ENCODE data around the gene DAPK1.

The DAPK1 gene

DNA sequence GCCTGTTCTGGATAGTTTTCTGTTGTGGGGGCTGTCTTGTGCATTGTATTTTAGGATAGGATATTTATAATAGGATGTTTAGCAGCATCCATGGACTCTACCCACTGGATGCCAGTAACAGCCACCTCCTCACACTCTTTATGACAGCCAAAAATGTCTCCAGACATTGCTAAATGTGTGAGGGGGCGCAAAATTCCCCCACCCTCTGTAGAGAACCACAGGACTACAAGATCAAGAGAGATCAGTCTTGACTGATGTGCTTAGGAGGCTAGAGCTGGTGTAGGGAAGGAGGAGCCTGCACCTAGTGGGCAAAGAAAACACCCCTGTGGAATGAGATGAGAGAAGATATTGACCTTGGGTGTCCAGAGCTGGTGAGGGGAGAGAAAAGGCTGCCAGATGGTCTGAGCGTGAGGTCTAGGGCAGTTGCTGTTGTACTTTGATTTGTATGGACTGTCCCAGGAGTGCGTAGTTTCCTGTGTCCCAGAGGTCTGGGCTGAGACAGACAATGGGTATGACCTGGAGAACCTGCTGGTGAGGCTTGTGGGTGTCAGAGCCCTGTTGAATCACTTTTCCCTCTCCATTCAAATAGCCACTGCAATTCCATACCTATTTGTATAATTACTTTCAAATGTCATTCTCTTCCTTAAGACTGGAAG, 16.3 kb downstream of the DAPK1 start:
- H3K9ac ChIP-seq (ENCODE audit: low read depth, low read length): no peak overlapping the region
- H3K27me3 ChIP-seq (ENCODE audit: insufficient read depth, low read length, poor library complexity): no peaks in the 10 kb centered on the region
- H3K4me3 ChIP-seq (ENCODE audit: low read depth in 1 of 2, low read length in 2 of 2): no peak overlapping the region
- H3K4me2 ChIP-seq (ENCODE audit: insufficient read depth, low read length): no peak overlapping the region
- ATAC-seq (ENCODE audit: insufficient read depth, low read depth): no peak
- H3K27ac ChIP-seq (ENCODE audit: low read length): no peak overlapping the region
- no peaks in the 10 kb centered on the region for H3K9me3 ChIP-seq (ENCODE audit: insufficient read depth, low read length, severe bottlenecking)
- H3K36me3 ChIP-seq (ENCODE audit: insufficient read depth, low read length): no peaks in the 10 kb centered on the region
- H4K20me1 ChIP-seq (ENCODE audit: insufficient read depth, low read length): no peaks in the 10 kb centered on the region
- H3K79me2 ChIP-seq (ENCODE audit: insufficient read depth, low read length): no peaks in the 10 kb centered on the region
- no peaks in the 10 kb centered on the region for H3K4me1 ChIP-seq (ENCODE audit: insufficient read depth, low read length)
- H2AFZ ChIP-seq (ENCODE audit: low read depth, low read length): no peak overlapping the region
- TF ChIP-seq, protein P1, sequence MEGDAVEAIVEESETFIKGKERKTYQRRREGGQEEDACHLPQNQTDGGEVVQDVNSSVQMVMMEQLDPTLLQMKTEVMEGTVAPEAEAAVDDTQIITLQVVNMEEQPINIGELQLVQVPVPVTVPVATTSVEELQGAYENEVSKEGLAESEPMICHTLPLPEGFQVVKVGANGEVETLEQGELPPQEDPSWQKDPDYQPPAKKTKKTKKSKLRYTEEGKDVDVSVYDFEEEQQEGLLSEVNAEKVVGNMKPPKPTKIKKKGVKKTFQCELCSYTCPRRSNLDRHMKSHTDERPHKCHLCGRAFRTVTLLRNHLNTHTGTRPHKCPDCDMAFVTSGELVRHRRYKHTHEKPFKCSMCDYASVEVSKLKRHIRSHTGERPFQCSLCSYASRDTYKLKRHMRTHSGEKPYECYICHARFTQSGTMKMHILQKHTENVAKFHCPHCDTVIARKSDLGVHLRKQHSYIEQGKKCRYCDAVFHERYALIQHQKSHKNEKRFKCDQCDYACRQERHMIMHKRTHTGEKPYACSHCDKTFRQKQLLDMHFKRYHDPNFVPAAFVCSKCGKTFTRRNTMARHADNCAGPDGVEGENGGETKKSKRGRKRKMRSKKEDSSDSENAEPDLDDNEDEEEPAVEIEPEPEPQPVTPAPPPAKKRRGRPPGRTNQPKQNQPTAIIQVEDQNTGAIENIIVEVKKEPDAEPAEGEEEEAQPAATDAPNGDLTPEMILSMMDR (IDR thresholded peaks at IDR 0.05; ENCODE audit: borderline replicate concordance, extremely low read depth, low read length, poor library complexity, severe bottlenecking): no peak
- no peak for TF ChIP-seq EZH2 (IDR thresholded peaks at IDR 0.05; ENCODE audit: borderline replicate concordance, low read depth, low read length, severe bottlenecking)
- no peak for DNase-seq

DNA sequence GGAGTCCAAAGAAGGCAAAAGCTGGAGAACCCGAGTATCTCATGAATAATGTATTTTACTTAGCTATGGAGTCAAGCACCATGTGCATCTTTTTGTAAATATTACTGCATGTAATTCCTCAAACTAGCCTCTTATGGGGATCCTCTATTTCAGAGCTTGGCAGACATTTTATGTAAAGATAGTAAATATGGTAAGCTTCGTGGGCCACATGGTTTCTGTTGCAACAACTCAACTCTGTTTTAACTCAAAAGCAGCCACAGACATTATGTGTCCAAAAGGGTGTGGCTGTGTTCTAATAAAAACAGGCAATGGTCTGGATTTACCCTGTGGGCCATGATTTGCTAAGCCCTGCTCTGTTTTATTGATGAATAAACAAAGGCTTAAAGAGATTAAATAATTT, 17.3 kb downstream of the DAPK1 start:
- Histone ChIP-seq H3K9me3 (ENCODE audit: insufficient read depth, low read length, severe bottlenecking) (no peaks in the 10 kb centered on the region), H3K4me2 (ENCODE audit: insufficient read depth, low read length) (no peak overlapping the region), H3K27me3 (ENCODE audit: insufficient read depth, low read length, poor library complexity) (no peaks in the 10 kb centered on the region), H4K20me1 (ENCODE audit: insufficient read depth, low read length) (no peaks in the 10 kb centered on the region), H3K4me1 (ENCODE audit: insufficient read depth, low read length) (no peaks in the 10 kb centered on the region), H3K27ac (ENCODE audit: low read length) (no peak overlapping the region), H3K79me2 (ENCODE audit: insufficient read depth, low read length) (no peaks in the 10 kb centered on the region), H3K9ac (ENCODE audit: low read depth, low read length) (no peak overlapping the region), H2AFZ (ENCODE audit: low read depth, low read length) (no peak overlapping the region), H3K36me3 (ENCODE audit: insufficient read depth, low read length) (no peaks in the 10 kb centered on the region), H3K4me3 (ENCODE audit: low read depth in 1 of 2, low read length in 2 of 2) (no peak overlapping the region)
- DNase-seq (no peak), ATAC-seq (ENCODE audit: insufficient read depth, low read depth) (no peak)
- TF ChIP-seq EZH2 (IDR thresholded peaks at IDR 0.05; ENCODE audit: borderline replicate concordance, low read depth, low read length, severe bottlenecking): no peak
- TF ChIP-seq, protein P1 (IDR thresholded peaks at IDR 0.05; ENCODE audit: borderline replicate concordance, extremely low read depth, low read length, poor library complexity, severe bottlenecking): no peak

DNA sequence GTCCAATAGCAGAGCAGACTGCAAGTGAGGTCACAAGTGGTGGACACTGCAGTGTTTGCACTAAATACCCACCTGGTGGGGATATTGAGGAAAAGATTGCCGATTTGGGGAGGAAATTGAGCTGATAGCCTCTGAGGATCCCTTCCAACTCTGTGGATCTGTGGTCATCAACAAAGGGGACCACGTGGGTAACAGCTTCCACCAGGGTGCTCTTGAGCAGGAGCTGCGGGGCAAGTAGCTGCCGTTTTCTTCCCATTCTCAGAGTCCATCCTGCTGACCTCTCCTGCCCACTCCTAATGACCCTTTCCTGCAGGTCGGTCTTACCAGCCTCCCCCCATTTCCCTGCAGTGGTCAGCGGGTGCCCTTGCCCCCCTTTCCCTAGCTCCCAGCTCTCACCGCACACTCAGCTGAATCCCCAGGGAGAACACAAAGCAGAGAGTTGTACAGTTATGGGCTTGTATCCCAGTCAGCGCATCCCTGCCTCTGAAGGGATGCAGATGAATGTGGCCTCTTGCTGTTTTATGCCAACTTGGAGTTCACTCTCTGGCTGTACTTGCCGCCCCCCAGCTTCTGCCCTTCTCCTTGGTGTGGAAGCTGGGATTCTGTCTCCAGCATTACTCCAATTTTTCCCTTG, 18.0 kb downstream of the DAPK1 start:
- Histone ChIP-seq H4K20me1 (ENCODE audit: insufficient read depth, low read length) (no peaks in the 10 kb centered on the region), H3K79me2 (ENCODE audit: insufficient read depth, low read length) (no peaks in the 10 kb centered on the region), H3K4me2 (ENCODE audit: insufficient read depth, low read length) (no peak overlapping the region), H3K9ac (ENCODE audit: low read depth, low read length) (no peak overlapping the region), H3K36me3 (ENCODE audit: insufficient read depth, low read length) (no peaks in the 10 kb centered on the region), H3K4me3 (ENCODE audit: low read depth in 1 of 2, low read length in 2 of 2) (no peak overlapping the region), H3K27ac (ENCODE audit: low read length) (no peak overlapping the region), H3K4me1 (ENCODE audit: insufficient read depth, low read length) (no peaks in the 10 kb centered on the region), H3K27me3 (ENCODE audit: insufficient read depth, low read length, poor library complexity) (no peaks in the 10 kb centered on the region), H2AFZ (ENCODE audit: low read depth, low read length) (no peak overlapping the region), H3K9me3 (ENCODE audit: insufficient read depth, low read length, severe bottlenecking) (no peaks in the 10 kb centered on the region)
- no peak for ATAC-seq (ENCODE audit: insufficient read depth, low read depth)
- no peak for DNase-seq
- TF ChIP-seq EZH2 (IDR thresholded peaks at IDR 0.05; ENCODE audit: borderline replicate concordance, low read depth, low read length, severe bottlenecking): no peak
- TF ChIP-seq, protein P1 (IDR thresholded peaks at IDR 0.05; ENCODE audit: borderline replicate concordance, extremely low read depth, low read length, poor library complexity, severe bottlenecking): no peak

Data from DND-41 (cell line).